Stomach (tissue), 4 donors: ENCODE measurements around the gene OR9Q1.

Experiments used
- EP300 ChIP-seq: sonication (generic); formaldehyde crosslinking; IDR thresholded peaks from one replicate; pipeline ENCODE4 v1.6.1; 2017; ENCODE audit warnings: antibody characterized with exemption
- POLR2A ChIP-seq, 4 donors: fragments of 450-650 bp; IDR thresholded peaks; one replicate each; pipeline ENCODE4 v1.6.1; 2016; ENCODE audit warnings: antibody characterized with exemption in 4 of 4, control low read depth in 2 of 4, mild to moderate bottlenecking in 1 of 4, moderate library complexity in 1 of 4
- POLR2AphosphoS5 ChIP-seq, 3 donors: sonication (generic); formaldehyde crosslinking; IDR thresholded peaks; one replicate each; pipeline ENCODE4 v1.6.1; 2016; ENCODE audit warnings: antibody characterized with exemption in 3 of 3
- TF ChIP-seq, protein P1 (sequence below), 7 experiments: fragments of 450-650 bp in 4 of 7; fragments of 200-600 bp in 3 of 7; sonication (generic) in 3 of 7; IDR thresholded peaks; one replicate each; pipeline ENCODE4 v1.5.1; 2016 to 2019; ENCODE audit warnings: antibody characterized with exemption in 7 of 7, control low read depth in 2 of 7, mild to moderate bottlenecking in 1 of 7

DNA sequence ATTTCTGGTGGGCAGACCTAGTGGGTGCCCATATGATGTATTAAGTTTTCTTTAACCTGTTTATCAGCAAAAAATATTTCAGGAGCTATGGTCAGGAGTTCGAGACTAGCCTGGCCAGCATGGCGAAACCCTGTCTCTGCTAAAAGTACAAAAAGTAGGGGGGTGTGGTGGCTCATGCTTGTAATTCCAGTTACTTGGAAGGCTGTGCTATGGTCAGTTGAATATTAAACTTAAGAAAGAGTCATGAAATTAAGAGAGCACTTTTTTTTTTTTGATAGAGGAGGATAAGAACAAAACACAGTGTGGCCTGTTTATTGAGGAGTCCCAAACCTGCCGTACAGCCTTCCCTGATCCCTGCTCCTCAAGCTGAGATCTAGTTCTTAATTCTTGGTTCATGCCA is 36.9 kb downstream of the OR9Q1 start:
- TF ChIP-seq, protein P1, sequence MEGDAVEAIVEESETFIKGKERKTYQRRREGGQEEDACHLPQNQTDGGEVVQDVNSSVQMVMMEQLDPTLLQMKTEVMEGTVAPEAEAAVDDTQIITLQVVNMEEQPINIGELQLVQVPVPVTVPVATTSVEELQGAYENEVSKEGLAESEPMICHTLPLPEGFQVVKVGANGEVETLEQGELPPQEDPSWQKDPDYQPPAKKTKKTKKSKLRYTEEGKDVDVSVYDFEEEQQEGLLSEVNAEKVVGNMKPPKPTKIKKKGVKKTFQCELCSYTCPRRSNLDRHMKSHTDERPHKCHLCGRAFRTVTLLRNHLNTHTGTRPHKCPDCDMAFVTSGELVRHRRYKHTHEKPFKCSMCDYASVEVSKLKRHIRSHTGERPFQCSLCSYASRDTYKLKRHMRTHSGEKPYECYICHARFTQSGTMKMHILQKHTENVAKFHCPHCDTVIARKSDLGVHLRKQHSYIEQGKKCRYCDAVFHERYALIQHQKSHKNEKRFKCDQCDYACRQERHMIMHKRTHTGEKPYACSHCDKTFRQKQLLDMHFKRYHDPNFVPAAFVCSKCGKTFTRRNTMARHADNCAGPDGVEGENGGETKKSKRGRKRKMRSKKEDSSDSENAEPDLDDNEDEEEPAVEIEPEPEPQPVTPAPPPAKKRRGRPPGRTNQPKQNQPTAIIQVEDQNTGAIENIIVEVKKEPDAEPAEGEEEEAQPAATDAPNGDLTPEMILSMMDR (IDR thresholded peaks at IDR 0.05), result no peak
- TF ChIP-seq POLR2A (IDR thresholded peaks at IDR 0.05), result no peak
- TF ChIP-seq EP300, result no peak
- no peak for TF ChIP-seq POLR2AphosphoS5 (IDR thresholded peaks at IDR 0.05)
